ENCODE measurements around the gene BLOC1S3. TPM values are rescaled to one million over a fixed set of nuclear protein-coding genes. Genes with fewer than 3 reads are reported as not detected.

BLOC1S3 gene
- total and polyA plus RNA-seq, 8 donors = 2.1 to 12.3 (median 5.3) TPM

DNA sequence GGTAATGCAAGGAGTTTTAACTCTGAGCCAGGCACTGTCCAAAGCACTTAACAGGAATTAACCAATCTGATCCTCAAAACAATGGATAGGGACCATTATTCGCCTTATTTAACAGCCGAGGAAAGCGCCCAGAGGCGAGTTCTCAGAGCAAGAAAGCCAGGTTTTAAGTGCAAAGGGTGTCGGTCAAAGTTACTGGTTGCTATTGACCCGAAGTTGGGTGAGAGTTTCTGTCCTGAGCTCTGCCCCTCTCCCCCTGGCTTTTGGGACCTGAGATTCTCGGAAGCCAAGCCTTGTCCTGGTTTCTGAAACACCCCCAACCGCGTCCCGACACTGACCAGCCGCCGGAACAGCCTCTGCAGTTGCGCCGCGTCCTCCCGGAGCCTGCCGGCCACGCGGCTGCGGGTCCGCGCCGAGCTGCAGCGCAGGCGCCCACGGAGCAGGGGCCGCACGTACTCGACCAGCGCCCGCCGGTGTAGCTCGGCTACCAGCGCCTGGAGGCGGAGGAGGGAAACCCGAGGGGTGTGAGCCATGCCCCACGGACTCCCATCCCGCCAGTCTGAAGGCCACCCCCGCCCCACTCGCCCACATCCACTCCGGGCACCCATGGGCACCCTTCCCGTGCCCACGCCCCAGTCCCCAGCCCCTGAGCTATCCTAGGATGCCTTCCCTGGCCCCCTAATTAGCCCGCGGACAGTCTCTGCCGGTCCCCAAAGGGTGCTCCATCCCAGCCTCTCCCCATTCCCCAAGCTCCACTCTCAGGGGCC, 38.8 kb downstream of the BLOC1S3 start:
- DNase-seq = peak in 1 of 6 donors; percentile 45

DNA sequence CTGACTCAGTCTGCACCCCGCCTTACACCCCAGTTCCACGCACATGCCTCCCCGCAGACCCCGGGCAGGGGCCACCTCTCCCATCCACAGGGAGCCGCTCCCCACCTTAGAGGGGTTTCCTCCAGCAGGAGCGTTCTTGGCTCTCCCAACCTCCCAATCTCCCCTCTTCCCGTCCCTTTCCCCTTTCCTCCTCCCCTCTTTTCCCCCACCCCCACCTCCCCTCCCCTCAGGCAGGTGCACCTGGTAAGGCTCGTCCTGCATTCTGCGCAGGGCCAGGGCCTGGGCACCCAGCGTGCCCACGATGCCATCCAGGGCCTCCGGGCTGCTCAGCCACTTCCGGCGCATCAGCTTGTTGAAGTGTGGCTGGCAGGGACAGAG, 39.4 kb downstream of the BLOC1S3 start:
- TF ChIP-seq, protein P1, sequence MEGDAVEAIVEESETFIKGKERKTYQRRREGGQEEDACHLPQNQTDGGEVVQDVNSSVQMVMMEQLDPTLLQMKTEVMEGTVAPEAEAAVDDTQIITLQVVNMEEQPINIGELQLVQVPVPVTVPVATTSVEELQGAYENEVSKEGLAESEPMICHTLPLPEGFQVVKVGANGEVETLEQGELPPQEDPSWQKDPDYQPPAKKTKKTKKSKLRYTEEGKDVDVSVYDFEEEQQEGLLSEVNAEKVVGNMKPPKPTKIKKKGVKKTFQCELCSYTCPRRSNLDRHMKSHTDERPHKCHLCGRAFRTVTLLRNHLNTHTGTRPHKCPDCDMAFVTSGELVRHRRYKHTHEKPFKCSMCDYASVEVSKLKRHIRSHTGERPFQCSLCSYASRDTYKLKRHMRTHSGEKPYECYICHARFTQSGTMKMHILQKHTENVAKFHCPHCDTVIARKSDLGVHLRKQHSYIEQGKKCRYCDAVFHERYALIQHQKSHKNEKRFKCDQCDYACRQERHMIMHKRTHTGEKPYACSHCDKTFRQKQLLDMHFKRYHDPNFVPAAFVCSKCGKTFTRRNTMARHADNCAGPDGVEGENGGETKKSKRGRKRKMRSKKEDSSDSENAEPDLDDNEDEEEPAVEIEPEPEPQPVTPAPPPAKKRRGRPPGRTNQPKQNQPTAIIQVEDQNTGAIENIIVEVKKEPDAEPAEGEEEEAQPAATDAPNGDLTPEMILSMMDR (IDR thresholded peaks at IDR 0.05) = no peak
- no peaks in the 10 kb centered on the region for H3K27me3 ChIP-seq
- no peaks in the 10 kb centered on the region for H3K36me3 ChIP-seq
- no peak for ATAC-seq
- WGBS, 2 donors = 44 to 49% methylated on average over 14 of the region's 14 CpGs
- H3K9me3 ChIP-seq = no peaks in the 10 kb centered on the region
- no peaks in the 10 kb centered on the region for H3K4me1 ChIP-seq
- DNase-seq = no peak
- intact Hi-C loops (cut with DNase I) = no loop called here
- H3K27ac ChIP-seq = no peak overlapping the region
- no peak for FAIRE-seq
- H3K4me3 ChIP-seq = no peak overlapping the region

More for the DNA sequence above, 38.8 kb downstream of the BLOC1S3 start:
- intact Hi-C loops (cut with DNase I) = no loop called here
- H3K9me3 ChIP-seq = no peaks in the 10 kb centered on the region
- no peak overlapping the region for H3K27ac ChIP-seq
- no peak for FAIRE-seq
- H3K27me3 ChIP-seq = no peaks in the 10 kb centered on the region
- TF ChIP-seq, protein P1 (IDR thresholded peaks at IDR 0.05) = no peak
- no peaks in the 10 kb centered on the region for H3K36me3 ChIP-seq
- no peaks in the 10 kb centered on the region for H3K4me1 ChIP-seq
- no peak overlapping the region for H3K4me3 ChIP-seq
- whole genome bisulfite sequencing, 2 donors = 23 to 39% methylated on average over 40 to 46 of the region's 46 CpGs
- ATAC-seq = no peak

DNA sequence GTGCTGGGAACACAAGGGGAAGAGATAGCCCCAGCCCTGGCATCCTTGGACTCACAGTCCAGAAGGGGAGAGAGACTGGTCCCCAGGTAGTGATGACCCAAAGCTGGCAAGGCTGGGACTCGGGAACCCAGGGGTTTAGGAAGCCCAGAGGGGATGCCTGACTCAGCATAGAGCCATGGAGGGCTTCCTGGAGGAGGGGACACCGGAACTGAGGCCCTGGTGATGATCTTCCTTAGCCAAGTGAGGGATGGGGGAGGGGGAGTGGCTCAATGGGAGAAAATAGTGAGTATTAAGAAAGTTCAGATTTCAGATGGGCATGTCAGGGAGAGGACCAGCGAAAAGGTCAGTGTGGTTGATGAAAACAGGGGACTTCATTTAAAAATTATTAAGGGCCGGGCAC, 39.8 kb downstream of the BLOC1S3 start:
- no peak overlapping the region for H3K27ac ChIP-seq
- no peak for DNase-seq
- H3K9me3 ChIP-seq = no peaks in the 10 kb centered on the region
- H3K27me3 ChIP-seq = no peaks in the 10 kb centered on the region
- FAIRE-seq = no peak
- TF ChIP-seq, protein P1 (IDR thresholded peaks at IDR 0.05) = no peak
- H3K4me1 ChIP-seq = no peaks in the 10 kb centered on the region
- intact Hi-C loops (cut with DNase I) = no loop called here
- no peak for ATAC-seq
- H3K36me3 ChIP-seq = no peaks in the 10 kb centered on the region
- WGBS, 2 donors = 48 to 71% methylated on average over 4 of the region's 4 CpGs
- no peak overlapping the region for H3K4me3 ChIP-seq

DNA sequence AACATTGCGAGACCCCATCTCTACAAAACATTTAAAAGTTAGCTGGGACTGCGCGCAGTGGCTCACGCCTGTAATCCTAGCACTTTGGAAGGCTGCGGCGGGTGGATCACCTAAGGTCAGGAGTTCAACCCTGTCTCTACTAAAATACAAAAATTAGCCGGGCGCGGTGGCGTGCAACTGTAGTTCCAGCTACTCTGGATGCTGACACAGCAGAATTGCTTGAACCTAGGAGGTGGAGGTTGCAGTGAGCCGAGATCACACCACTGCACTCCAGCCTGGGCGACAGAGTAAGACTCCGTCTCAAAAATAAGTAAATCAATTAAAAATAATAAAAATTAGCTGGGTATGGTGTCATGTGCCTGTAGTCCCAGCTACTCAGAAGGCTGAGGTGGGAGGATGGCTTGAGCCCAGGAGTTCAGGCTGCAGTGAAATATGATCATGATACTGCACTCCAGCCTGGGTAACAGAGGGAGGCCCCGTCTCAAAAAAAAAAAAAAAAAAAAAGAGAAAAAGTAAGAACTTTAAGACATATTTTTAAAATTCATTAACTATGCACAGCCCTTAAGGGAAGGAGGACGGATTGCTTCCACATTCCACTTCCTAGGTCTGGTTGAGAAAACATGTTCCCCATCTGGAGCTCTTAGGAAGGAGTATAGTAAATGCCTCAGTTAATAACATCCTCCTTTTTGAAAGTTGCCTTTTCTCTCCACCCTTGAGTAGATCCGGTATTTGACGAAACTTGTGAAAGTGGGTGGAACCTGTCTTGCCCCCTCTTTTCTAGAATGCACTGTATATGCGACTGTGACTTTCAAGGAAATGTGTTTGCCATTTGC, 40.5 kb downstream of the BLOC1S3 start:
- Histone ChIP-seq H3K4me3 (no peak overlapping the region), H3K27me3 (no peaks in the 10 kb centered on the region), H3K36me3 (no peaks in the 10 kb centered on the region), H3K27ac (no peak overlapping the region), H3K4me1 (no peaks in the 10 kb centered on the region), H3K9me3 (no peaks in the 10 kb centered on the region)
- no peak for ATAC-seq
- TF ChIP-seq, protein P1 (IDR thresholded peaks at IDR 0.05) = no peak
- no peak for FAIRE-seq
- WGBS, 2 donors = 74 to 76% methylated on average over 18 of the region's 18 CpGs
- no peak for DNase-seq
- intact Hi-C loops (cut with DNase I) = no loop called here

Measured in pancreas (tissue), 10 donors.